Lung microvascular endothelial cell (primary cell): Measurements from ENCODE around the gene SDCCAG8. TPM values are rescaled to one million over a fixed set of nuclear protein-coding genes. Genes with fewer than 3 reads are reported as not detected.
"Not testable (repeated sequence)": the region's sequence is repeated elsewhere in the genome, so short reads cannot be mapped to it uniquely, and the experiment has no call there.

Experiments
- DNase-seq, 2 donors: peaks; one replicate each; pipeline versions ENCODE4 v3.0.0 to v3.0.0-alpha.2; 2010; ENCODE audit warnings: low read depth in 2 of 2
- total RNA-seq: library from RNA; depleted of rRNA; stranded (reverse); fragments of >200 nt; gene quantifications from 2 replicates; pipeline ENCODE4 v1.2.1, GENCODE V29; 2014

The SDCCAG8 gene
- total RNA-seq, 1 donor from 2014 or later: 34.3 TPM

- peak; percentile 71 to 79 for DNase-seq
Observed at GRCh38 chr1:243325305-243325890, 69.6 kb downstream of the SDCCAG8 start.

GRCh38 chr1:243332440-243332839 lies 76.6 kb downstream of the SDCCAG8 start:
- DNase-seq: no peak

DNA sequence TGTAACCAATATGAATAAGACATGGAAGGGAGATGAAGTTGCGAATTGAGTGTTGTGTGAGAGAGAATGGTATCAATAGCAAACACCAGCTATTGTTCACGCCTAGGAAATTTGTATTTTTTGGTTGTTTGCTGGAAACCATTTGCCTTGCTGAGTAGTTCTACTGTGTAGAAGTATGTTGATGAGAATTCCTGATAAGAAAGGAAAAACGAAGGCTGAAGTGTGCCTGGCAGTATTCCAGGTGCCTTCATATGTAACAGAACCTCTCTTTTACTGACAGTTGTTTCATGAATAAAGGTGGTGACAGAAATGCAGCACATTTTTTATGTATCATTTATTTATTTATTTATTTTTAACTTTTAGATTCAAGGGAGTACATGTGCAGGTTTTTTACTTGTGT lies 79.5 kb downstream of the SDCCAG8 start:
- DNase-seq: peak in 1 of 2 donors; percentile 16

DNA sequence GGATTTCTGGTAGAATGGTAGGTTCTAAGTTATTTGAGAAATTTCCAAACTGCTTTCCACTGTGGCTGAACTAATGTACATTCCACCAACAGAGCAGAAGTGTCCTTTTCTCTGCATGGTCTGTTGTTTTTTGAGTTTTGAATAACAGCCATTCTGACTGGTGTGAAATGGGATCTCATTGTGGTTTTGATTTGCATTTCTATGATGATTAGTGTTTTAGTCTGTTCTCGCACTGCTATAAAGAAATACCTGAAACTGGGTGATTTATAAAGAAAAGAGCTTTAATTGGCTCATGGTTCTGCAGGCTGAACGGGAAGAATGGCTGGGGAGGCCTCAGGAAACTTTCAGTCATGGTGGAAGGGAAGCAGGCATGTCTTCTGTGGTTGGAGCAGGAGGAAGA lies 80.3 kb downstream of the SDCCAG8 start:
- no peak for DNase-seq

DNA sequence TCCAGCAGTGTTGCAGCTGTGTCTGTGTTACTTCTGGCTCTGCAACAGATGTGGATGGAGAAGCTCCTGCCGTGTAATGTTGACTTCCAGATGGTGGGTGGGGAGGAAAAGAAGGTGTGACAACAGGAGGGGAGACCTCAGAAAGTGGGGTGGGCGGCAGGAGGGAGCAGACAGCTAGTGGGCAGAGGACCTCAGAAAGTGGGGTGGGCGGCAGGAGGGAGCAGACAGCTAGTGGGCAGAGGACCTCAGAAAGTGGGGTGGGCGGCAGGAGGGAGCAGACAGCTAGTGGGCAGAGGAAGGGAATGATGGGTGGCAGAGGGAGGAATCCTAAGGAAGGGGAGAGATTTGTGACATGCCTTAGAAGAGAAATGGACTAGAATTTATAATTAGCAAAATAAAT lies 83.0 kb downstream of the SDCCAG8 start:
- not testable (repeated sequence) for DNase-seq

DNA sequence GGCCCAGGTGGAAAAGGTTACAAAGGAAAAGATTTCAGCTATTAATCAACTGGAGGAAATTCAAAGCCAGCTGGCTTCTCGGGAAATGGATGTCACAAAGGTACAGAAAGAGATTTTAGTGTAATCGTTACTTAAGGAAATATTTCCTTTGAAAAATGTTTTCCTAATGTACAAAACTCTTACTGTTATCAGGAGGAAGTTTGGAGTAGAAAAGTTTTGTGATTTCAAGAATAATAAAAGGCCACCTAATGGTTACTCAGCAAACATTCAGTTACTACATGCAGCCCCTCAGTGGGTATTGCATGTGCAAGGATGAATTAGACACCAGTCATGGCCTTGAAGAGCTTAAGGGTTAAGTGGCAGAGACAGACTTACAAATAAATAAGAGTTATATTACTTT lies 85.2 kb downstream of the SDCCAG8 start:
- DNase-seq: peak in 1 of 2 donors; percentile 12

DNA sequence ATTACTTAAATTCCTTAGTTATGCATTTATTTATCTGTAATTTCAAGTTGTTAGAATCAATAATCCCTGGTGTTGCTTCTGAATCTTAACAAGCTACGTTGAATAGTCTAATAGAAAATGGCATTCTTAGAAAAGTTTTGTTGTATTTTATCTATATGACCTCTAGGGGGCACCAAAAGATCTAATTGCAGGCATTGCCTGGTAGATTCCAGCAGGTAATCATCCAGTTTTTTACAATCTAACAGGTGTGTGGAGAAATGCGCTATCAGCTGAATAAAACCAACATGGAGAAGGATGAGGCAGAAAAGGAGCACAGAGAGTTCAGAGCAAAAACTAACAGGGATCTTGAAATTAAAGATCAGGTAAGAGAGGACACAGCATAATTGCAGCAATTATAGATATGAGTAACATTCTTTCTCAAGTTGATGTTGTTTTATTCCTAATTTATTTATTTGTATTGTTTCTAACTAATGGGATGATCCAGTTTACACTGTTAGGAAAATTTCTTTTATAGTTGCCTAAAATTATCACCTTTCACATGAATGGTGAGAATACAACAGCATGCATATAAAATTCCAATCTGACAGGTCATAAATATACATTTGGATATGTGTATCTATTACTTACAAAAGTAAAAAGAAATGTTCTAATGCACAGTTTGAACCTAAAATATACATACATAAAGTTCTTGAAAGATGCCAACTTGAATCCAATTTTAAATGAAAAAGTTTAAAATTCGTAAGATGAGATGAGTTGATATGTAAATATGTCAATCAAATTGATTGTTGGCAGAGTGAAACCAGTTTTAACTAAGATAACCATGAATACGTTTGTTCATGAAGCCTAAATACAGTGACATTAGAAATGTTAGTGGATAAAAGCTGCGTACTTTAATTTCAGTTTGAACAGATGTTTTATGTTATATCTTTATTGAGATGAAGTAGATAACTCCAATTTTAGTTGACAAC lies 88.4 kb downstream of the SDCCAG8 start:
- peak; percentile 52 to 66 for DNase-seq

DNA sequence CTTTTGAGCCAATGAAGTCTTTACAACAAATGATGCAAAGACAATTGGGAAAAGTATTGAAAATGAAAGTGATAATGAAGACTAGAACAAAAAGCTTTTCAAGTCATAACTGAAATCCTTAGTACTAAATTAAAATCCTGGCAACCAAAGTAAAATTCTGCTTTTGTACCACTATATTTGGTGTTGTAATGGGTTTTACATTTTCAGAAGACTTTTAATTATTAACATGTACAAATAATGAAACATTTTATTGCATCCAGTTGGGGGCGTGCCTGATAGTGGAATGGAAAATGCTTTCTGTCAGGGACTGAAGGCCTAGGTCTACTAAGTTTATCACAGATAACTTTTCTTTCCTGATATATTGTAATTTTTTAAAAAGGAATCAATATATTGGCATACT lies 89.4 kb downstream of the SDCCAG8 start:
- peak; percentile 39 to 58 for DNase-seq

- no peak for DNase-seq
Observed at GRCh38 chr1:243346016-243346415, 90.2 kb downstream of the SDCCAG8 start.

GRCh38 chr1:243346468-243346867 lies 90.6 kb downstream of the SDCCAG8 start:
- DNase-seq: no peak

- no peak for DNase-seq
Observed at GRCh38 chr1:243348331-243348730, 92.5 kb downstream of the SDCCAG8 start.

GRCh38 chr1:243349128-243349527 lies 93.3 kb downstream of the SDCCAG8 start:
- no peak for DNase-seq

- DNase-seq: no peak
Observed at GRCh38 chr1:243351337-243351736, 95.5 kb downstream of the SDCCAG8 start.

GRCh38 chr1:243354511-243355153 lies 98.8 kb downstream of the SDCCAG8 start:
- DNase-seq: peak; percentile 58 to 63

GRCh38 chr1:243363832-243364231 lies 108.0 kb downstream of the SDCCAG8 start:
- DNase-seq: no peak

- no peak for DNase-seq
Observed at GRCh38 chr1:243364330-243364729, 108.5 kb downstream of the SDCCAG8 start.

DNA sequence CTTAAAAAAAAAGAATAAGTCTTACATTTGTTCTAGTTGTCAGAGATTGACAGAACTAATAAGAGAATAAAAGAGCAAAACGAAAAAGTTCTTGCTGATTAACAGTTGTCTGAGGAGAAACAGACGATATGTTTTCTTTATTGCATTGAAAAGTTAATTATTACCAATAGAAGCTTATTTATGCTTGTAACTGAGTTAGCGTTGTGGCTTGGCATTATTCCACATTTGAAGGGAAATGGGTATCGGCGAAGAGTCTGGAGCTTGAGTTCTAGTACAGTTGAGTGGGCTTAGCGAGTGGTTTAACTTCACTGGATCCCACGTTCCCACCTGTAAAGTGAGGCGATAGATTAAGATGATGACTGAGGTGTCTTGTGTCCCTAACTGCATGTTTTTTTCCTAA lies 109.0 kb downstream of the SDCCAG8 start:
- no peak for DNase-seq

GRCh38 chr1:243367314-243367713 lies 111.5 kb downstream of the SDCCAG8 start:
- DNase-seq: no peak

DNA sequence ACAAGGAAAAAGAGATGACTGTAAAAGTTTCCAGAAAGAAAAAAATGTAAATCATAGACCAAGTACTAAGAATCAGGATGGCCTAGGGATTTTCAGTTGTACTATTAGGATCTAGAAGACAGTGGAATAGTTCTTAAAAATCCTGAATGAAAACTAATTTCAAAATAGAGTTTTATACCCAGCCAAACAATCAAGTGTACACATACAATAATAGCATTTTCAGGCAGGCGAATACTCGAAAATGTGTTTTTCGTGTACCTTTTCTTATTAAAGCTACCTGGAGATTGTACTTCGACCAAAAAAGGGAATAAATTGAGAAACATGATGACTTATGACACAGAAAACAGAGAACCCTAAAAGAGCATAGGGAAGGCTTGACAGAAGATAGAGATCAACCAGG lies 118.6 kb downstream of the SDCCAG8 start:
- no peak for DNase-seq

DNA sequence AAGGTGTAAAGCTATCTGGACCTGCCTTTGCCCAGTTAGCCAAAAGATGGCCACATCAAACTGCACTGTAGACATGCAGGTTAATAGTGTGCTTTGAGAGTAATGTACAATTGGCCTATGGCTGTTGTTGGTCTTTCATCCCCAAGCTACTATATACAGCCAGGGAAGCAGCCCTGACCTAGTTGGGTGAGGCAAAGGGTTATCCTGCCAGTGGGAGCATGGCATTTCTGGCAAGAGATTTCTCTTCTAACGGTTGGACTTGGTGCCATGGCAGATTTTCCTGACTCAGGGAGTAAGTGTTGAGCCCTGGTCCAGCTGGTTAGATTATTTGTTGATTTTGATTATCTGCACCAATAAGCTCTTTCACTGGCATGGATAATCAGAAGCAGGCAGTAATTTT lies 119.8 kb downstream of the SDCCAG8 start:
- DNase-seq: no peak

- no peak for DNase-seq
Observed at GRCh38 chr1:243378669-243379068, 122.8 kb downstream of the SDCCAG8 start.

DNA sequence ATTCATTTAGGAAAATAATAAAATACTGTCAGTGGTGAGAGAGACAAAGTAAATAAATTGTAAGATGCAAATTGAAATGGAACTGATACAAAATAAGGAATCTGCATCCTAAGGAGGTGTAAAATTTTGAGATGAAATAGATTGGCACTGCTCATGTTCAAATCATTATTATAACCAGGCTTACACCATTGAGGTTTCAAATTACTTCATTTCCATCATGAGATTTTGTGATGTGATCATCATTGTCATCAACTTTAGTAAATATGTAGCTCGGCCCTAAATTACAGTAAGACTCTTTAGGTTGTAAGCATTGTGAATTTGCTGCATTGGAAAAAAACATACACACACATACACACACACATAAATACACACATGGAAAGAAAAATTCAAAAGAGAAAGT lies 123.4 kb downstream of the SDCCAG8 start:
- DNase-seq: no peak
